K562 (cell line): ENCODE results near the gene TLE3. TPM values are rescaled to one million over a fixed set of nuclear protein-coding genes. Genes with fewer than 3 reads are reported as not detected.

Experiments used
- BRD9 ChIP-seq: fragments of 450-650 bp; IDR thresholded peaks from 2 replicates; pipeline ENCODE4 v1.6.1; 2018; ENCODE audit warnings: low read depth; ENCODE audit not compliant: partially characterized antibody
- C11orf30 ChIP-seq: fragments of 450-650 bp; IDR thresholded peaks from 2 replicates; pipeline ENCODE4 v1.6.1; 2016; ENCODE audit warnings: low read depth, mild to moderate bottlenecking
- DPF2 ChIP-seq: fragments of 450-650 bp; IDR thresholded peaks from 2 replicates; pipeline ENCODE4 v1.6.1; 2016
- EP300 ChIP-seq: IDR thresholded peaks from 2 replicates; pipeline ENCODE4 v1.6.1; 2012; ENCODE audit warnings: low read length, improper control_type of control experiment
- FOXM1 ChIP-seq, 2 experiments: fragments of 450-650 bp in 1 of 2; sonication (generic) in 1 of 2; formaldehyde crosslinking in 1 of 2; IDR thresholded peaks; 2 replicates each; pipeline versions ENCODE4 v1.6.1 to v1.9.0; 2017 to 2022; ENCODE audit warnings: low read depth in 2 of 2, mild to moderate bottlenecking in 2 of 2, missing genetic modification reagents in 1 of 2, moderate library complexity in 1 of 2
- HMBOX1 ChIP-seq: sonication (generic); IDR thresholded peaks from 2 replicates; pipeline ENCODE4 v1.6.1; 2016
- MBD1 ChIP-seq: fragments of 250-450 bp; sonication (Bioruptor Pico); IDR thresholded peaks from 2 replicates; pipeline ENCODE4 v1.8.0; 2022; ENCODE audit warnings: inconsistent platforms
- NEUROD1 ChIP-seq: fragments of 150-350 bp; IDR thresholded peaks from 2 replicates; pipeline ENCODE4 v1.6.1; 2014; ENCODE audit warnings: borderline replicate concordance, low read length, low read depth; ENCODE audit not compliant: partially characterized antibody
- NUFIP1 ChIP-seq: fragments of 450-650 bp; IDR thresholded peaks from 2 replicates; pipeline ENCODE4 v1.6.1; 2018; ENCODE audit not compliant: partially characterized antibody
- PRDM10 ChIP-seq: fragments of 450-650 bp; IDR thresholded peaks from 2 replicates; pipeline ENCODE4 v1.6.1; 2018; ENCODE audit not compliant: partially characterized antibody
- RB1 ChIP-seq: fragments of 450-650 bp; IDR thresholded peaks from 2 replicates; pipeline ENCODE4 v1.6.1; 2017; ENCODE audit warnings: low read depth, mild to moderate bottlenecking
- RNF2 ChIP-seq: sonication (generic); IDR thresholded peaks from 2 replicates; pipeline ENCODE4 v1.6.1; 2016
- VEZF1 ChIP-seq: fragments of 200-800 bp; sonication (Bioruptor generic); IDR thresholded peaks from 2 replicates; pipeline ENCODE4 v1.6.1; 2017; ENCODE audit warnings: missing genetic modification characterization, missing compliant biosample characterization
- XRCC5 ChIP-seq: fragments of 200-400 bp; formaldehyde crosslinking; IDR thresholded peaks from 2 replicates; pipeline ENCODE4 v1.6.1; 2017; ENCODE audit warnings: low read depth, mild to moderate bottlenecking, low read length
- ZBTB34 ChIP-seq: fragments of 250-450 bp; sonication (Bioruptor Pico); IDR thresholded peaks from 2 replicates; pipeline ENCODE4 v1.8.0; 2021; ENCODE audit warnings: mild to moderate bottlenecking, moderate library complexity
- ZNF134 ChIP-seq: fragments of 250-450 bp; sonication (Bioruptor Pico); conservative IDR thresholded peaks from 2 replicates; pipeline ENCODE4 v1.4.0; 2020
- ZNF384 ChIP-seq: IDR thresholded peaks from 2 replicates; pipeline ENCODE4 v1.6.1; 2012; ENCODE audit warnings: low read depth, low read length, improper control_type of control experiment
- ZSCAN29 ChIP-seq: fragments of 450-650 bp; IDR thresholded peaks from 2 replicates; pipeline ENCODE4 v1.6.1; 2017
- polyA plus RNA-seq, 8 experiments: library from polyadenylated mRNA; depleted of rRNA in 4 of 8; stranded (reverse) in 5 of 8; unstranded in 3 of 8; fragments of >200 nt; fragmentation: Nextera tagmentation in 2 of 8; fragmentation: Illumina TruSeq in 1 of 8; extraction: Ambion mirVana in 2 of 8; extraction: Trizol in 1 of 8; gene quantifications; 2 replicates each; pipeline versions ENCODE4 v1.2.1 to v1.2.3, GENCODE V29; 2011 to 2014; ENCODE audit warnings: inconsistent platforms in 1 of 8, missing spikeins in 1 of 8
- total RNA-seq, 7 experiments: library from RNA; depleted of rRNA in 6 of 7; stranded (reverse); fragments of >200 nt in 6 of 7; fragmentation: Illumina TruSeq in 2 of 7; extraction: Trizol in 2 of 7; gene quantifications; 2 replicates each; pipeline versions ENCODE4 v1.2.1 to v1.2.3, GENCODE V29; 2011 to 2021; ENCODE audit warnings: low replicate concordance in 1 of 7

Gene TLE3
- total and polyA plus RNA-seq, 9 of the 15 experiments (the other 6 are each of a cell fraction or from before 2014, with no cell fraction given), result 1.5 to 84.2 (median 14.1) TPM

GRCh38 chr15:70111203-70112073 is 13.7 kb upstream of the TLE3 start (continued):
- no peak for TF ChIP-seq HMBOX1
- 0 out of 2 replicates have a peak, but pooled peaks have one; percentile 39 for TF ChIP-seq RNF2
- peak; percentile 88 for TF ChIP-seq NUFIP1
- 0 out of 2 replicates have a peak, but pooled peaks have one; percentile 10 for TF ChIP-seq DPF2
- TF ChIP-seq RB1, result peak; percentile 27; the same call in 1 of the 2 replicates
- TF ChIP-seq ZSCAN29, result peak; percentile 61; the same call in 1 of the 2 replicates
- 0 out of 2 replicates have a peak, but pooled peaks have one; percentile 28 for TF ChIP-seq XRCC5
- TF ChIP-seq ZNF384, result peak; percentile 94
- no peak for TF ChIP-seq BRD9
- TF ChIP-seq ZNF134, result no peak
- TF ChIP-seq ZBTB34, result no peak
- 0 out of 2 replicates have a peak, but pooled peaks have one; percentile 41 for TF ChIP-seq EP300
- peak; percentile 50 for TF ChIP-seq VEZF1 (CRISPR knock-in tag)
- no peak for TF ChIP-seq MBD1 (CRISPR knock-in tag)
- peak; percentile 79 for TF ChIP-seq PRDM10
- peak; percentile 67; the same call in 1 of the 2 replicates for TF ChIP-seq FOXM1 (IDR thresholded peaks at IDR 0.05; ENCODE audit: low read depth)
- no peak for TF ChIP-seq FOXM1 (CRISPR knock-in tag; IDR thresholded peaks at IDR 0.05; ENCODE audit: low read depth)
- peak; percentile 99 for TF ChIP-seq NEUROD1
- TF ChIP-seq C11orf30, result no peak
